IMR-90 (cell line): ENCODE data around the gene TSEN54. TPM values are rescaled to one million over a fixed set of nuclear protein-coding genes. Genes with fewer than 3 reads are reported as not detected.

Source experiments
- ATAC-seq: fragments of 200-7000 bp; cut with Tn5 transposase; 2 replicates; pipeline ENCODE4 v1.9.1; 2020; ENCODE audit warnings: low read depth, mild to moderate bottlenecking, moderate library complexity
- BruUV-seq: library from RNA; stranded (reverse); fragments of 400-500 nt; replicated peaks from 2 replicates; lab custom pipeline; 2021; lab: Mats Ljungman, UMichigan
- CTCF ChIA-PET: fragments of 300-600 bp; formaldehyde crosslinking; extraction: SDS; loops from one replicate; lab custom pipeline; 2021; ENCODE audit warnings: antibody characterized with exemption; lab: Yijun Ruan, JAX
- POLR2A ChIA-PET: fragments of 300-600 bp; sonication (Branson Sonifier 250); formaldehyde crosslinking; loops from one replicate; lab custom pipeline; 2022; ENCODE audit warnings: antibody characterized with exemption; ENCODE audit not compliant: unreplicated experiment; lab: Charles Lee
- DNase-seq: peaks from one replicate; pipeline ENCODE4 v3.0.0; 2013
- H2AFZ ChIP-seq: replicated peaks from 2 replicates; pipeline ENCODE3; 2013; ENCODE audit warnings: low read length, mild to moderate bottlenecking; ENCODE audit not compliant: poor library complexity
- H2AK5ac ChIP-seq: 2 replicates; pipeline ENCODE4 v1.6.1; 2013; ENCODE audit warnings: low read depth, low read length, inconsistent platforms
- H2AK9ac ChIP-seq: replicated peaks from 2 replicates; pipeline ENCODE3; 2013; ENCODE audit warnings: mild to moderate bottlenecking, low read depth, low read length, moderate library complexity; ENCODE audit not compliant: poor library complexity
- H2BK120ac ChIP-seq: 2 replicates; pipeline ENCODE4 v1.6.1; 2013; ENCODE audit warnings: low read depth, low read length, inconsistent platforms
- H2BK15ac ChIP-seq: 3 replicates; pipeline ENCODE4 v1.6.1; 2013; ENCODE audit warnings: low read depth, low read length, inconsistent platforms
- H2BK20ac ChIP-seq: 2 replicates; pipeline ENCODE4 v1.6.1; 2013; ENCODE audit warnings: low read depth, mild to moderate bottlenecking, inconsistent platforms, low read length, moderate library complexity
- H2BK5ac ChIP-seq: 2 replicates; pipeline ENCODE4 v1.6.1; 2013; ENCODE audit warnings: mild to moderate bottlenecking, low read depth, low read length, inconsistent platforms; ENCODE audit not compliant: poor library complexity, severe bottlenecking
- H3K14ac ChIP-seq: replicated peaks from 2 replicates; pipeline ENCODE4 v1.6.1; 2013; ENCODE audit warnings: low read depth, low read length, inconsistent platforms
- H3K18ac ChIP-seq: 2 replicates; pipeline ENCODE4 v1.6.1; 2013; ENCODE audit warnings: low read depth, low read length, control low read depth
- H3K23ac ChIP-seq: 2 replicates; pipeline ENCODE4 v1.6.1; 2013; ENCODE audit warnings: low read depth, low read length, inconsistent platforms
- H3K27ac ChIP-seq: 2 replicates; pipeline ENCODE4 v1.5.1; 2013; ENCODE audit warnings: mild to moderate bottlenecking, control low read depth, low read length; ENCODE audit not compliant: insufficient read depth
- H3K27me3 ChIP-seq: 2 replicates; pipeline ENCODE4 v1.6.1; 2013; ENCODE audit warnings: low read length; ENCODE audit not compliant: control insufficient read depth, insufficient read depth
- H3K36me3 ChIP-seq: 2 replicates; pipeline ENCODE4 v1.6.1; 2013; ENCODE audit warnings: low read length, mixed read lengths; ENCODE audit not compliant: control insufficient read depth, insufficient read depth
- H3K4ac ChIP-seq: 2 replicates; pipeline ENCODE4 v1.6.1; 2013; ENCODE audit warnings: low read depth, low read length, inconsistent platforms
- H3K4me1 ChIP-seq: 2 replicates; pipeline ENCODE4 v1.6.1; 2013; ENCODE audit warnings: low read length, mixed read lengths; ENCODE audit not compliant: control insufficient read depth, insufficient read depth
- H3K4me2 ChIP-seq: 2 replicates; pipeline ENCODE4 v1.6.1; 2013; ENCODE audit warnings: low read depth, mild to moderate bottlenecking, control low read depth, low read length, moderate library complexity
- H3K4me3 ChIP-seq: 2 replicates; pipeline ENCODE4 v1.5.1; 2013; ENCODE audit warnings: low read depth, mild to moderate bottlenecking, control low read depth, low read length, moderate library complexity; ENCODE audit not compliant: insufficient read depth
- H3K56ac ChIP-seq: 2 replicates; pipeline ENCODE4 v1.6.1; 2013; ENCODE audit warnings: low read length, inconsistent platforms; ENCODE audit not compliant: insufficient read depth; ENCODE audit errors: extremely low read depth
- H3K79me1 ChIP-seq, 2 experiments: 2 replicates each; pipeline ENCODE4 v1.6.1; 2013; ENCODE audit warnings: low read length in 2 of 2, inconsistent platforms in 1 of 2, low read depth in 1 of 2
- H3K9ac ChIP-seq: 2 replicates; pipeline ENCODE4 v1.6.1; 2013; ENCODE audit warnings: low read depth, low read length, control low read depth
- H3K9me1 ChIP-seq: 2 replicates; pipeline ENCODE4 v1.6.1; 2013; ENCODE audit warnings: low read length, inconsistent platforms; ENCODE audit not compliant: insufficient read depth
- H3K9me3 ChIP-seq: 2 replicates; pipeline ENCODE4 v1.6.1; 2013; ENCODE audit warnings: low read length; ENCODE audit not compliant: control insufficient read depth, insufficient read depth
- H4K20me1 ChIP-seq: 2 replicates; pipeline ENCODE4 v1.6.1; 2013; ENCODE audit warnings: low read length, inconsistent platforms; ENCODE audit not compliant: insufficient read depth
- H4K5ac ChIP-seq: 2 replicates; pipeline ENCODE4 v1.6.1; 2013; ENCODE audit warnings: mild to moderate bottlenecking, low read depth, low read length, control low read depth
- H4K8ac ChIP-seq, 2 experiments: 2 replicates each; pipeline ENCODE4 v1.6.1; 2013; ENCODE audit warnings: low read depth in 2 of 2, low read length in 2 of 2, control low read depth in 1 of 2, inconsistent platforms in 1 of 2
- H4K91ac ChIP-seq: 2 replicates; pipeline ENCODE4 v1.6.1; 2013; ENCODE audit warnings: low read depth, low read length, inconsistent platforms; ENCODE audit not compliant: insufficient read depth
- BHLHE40 ChIP-seq: fragments of 150-350 bp; IDR thresholded peaks from 2 replicates; pipeline ENCODE4 v1.6.1; 2016; ENCODE audit warnings: mild to moderate bottlenecking, low read depth, low read length
- CEBPB ChIP-seq: IDR thresholded peaks from 2 replicates; pipeline ENCODE4 v1.6.1; 2012; ENCODE audit warnings: low read depth, low read length, improper control_type of control experiment
- CHD1 ChIP-seq: IDR thresholded peaks from 2 replicates; pipeline ENCODE4 v1.6.1; 2012; ENCODE audit warnings: low read depth, low read length, improper control_type of control experiment
- FOS ChIP-seq: fragments of 150-350 bp; IDR thresholded peaks from 2 replicates; pipeline ENCODE4 v1.6.1; 2016; ENCODE audit warnings: low read depth, low read length
- MAFK ChIP-seq: IDR thresholded peaks from 2 replicates; pipeline ENCODE4 v1.6.1; 2012; ENCODE audit warnings: low read depth, low read length, improper control_type of control experiment
- MAZ ChIP-seq: IDR thresholded peaks from 2 replicates; pipeline ENCODE4 v1.6.1; 2012; ENCODE audit warnings: low read depth, mild to moderate bottlenecking, low read length, improper control_type of control experiment, moderate library complexity, borderline replicate concordance
- MXI1 ChIP-seq: IDR thresholded peaks from 2 replicates; pipeline ENCODE4 v1.6.1; 2012; ENCODE audit warnings: low read depth, mild to moderate bottlenecking, low read length, moderate library complexity, borderline replicate concordance
- NFE2L2 ChIP-seq: fragments of 150-350 bp; IDR thresholded peaks from 2 replicates; pipeline ENCODE4 v1.6.1; 2016; ENCODE audit warnings: low read depth, mild to moderate bottlenecking, low read length
- POLR2A ChIP-seq: IDR thresholded peaks from 2 replicates; pipeline ENCODE4 v1.6.1; 2012; ENCODE audit warnings: mild to moderate bottlenecking, low read depth, low read length
- RAD21 ChIP-seq: IDR thresholded peaks from 2 replicates; pipeline ENCODE4 v1.6.1; 2012; ENCODE audit warnings: low read length, improper control_type of control experiment
- RCOR1 ChIP-seq: IDR thresholded peaks from 2 replicates; pipeline ENCODE4 v1.6.1; 2012; ENCODE audit warnings: mild to moderate bottlenecking, low read length, improper control_type of control experiment; ENCODE audit not compliant: insufficient replicate concordance
- RFX5 ChIP-seq: IDR thresholded peaks from 2 replicates; pipeline ENCODE4 v1.8.0; 2012; ENCODE audit warnings: low read depth, mild to moderate bottlenecking, low read length, moderate library complexity
- SMC3 ChIP-seq: fragments of 150-350 bp; IDR thresholded peaks from 2 replicates; pipeline ENCODE4 v1.6.1; 2016; ENCODE audit warnings: low read depth, mild to moderate bottlenecking, antibody characterized with exemption, low read length, moderate library complexity
- WGBS, 2 experiments: methylation state at CpG; one replicate each; pipeline versions ENCODE4 v1.1.5 to v1.1.7; 2013; ENCODE audit warnings: missing lambda C conversion rate in 2 of 2; ENCODE audit not compliant: insufficient read length in 1 of 2; ENCODE audit errors: extremely low coverage in 2 of 2; 5-methylcytosine and 5-hydroxymethylcytosine counted together
- dilution Hi-C: fragments of 300-500 bp; cut with HindIII; formaldehyde crosslinking; loops from one replicate; pipeline ENCODE4 v1.14.3; 2018; ENCODE audit warnings: low sequenced_read_pairs; ENCODE audit not compliant: unreplicated experiment
- in situ Hi-C: fragments of 300-500 bp; cut with MboI; formaldehyde crosslinking; loops from 3 replicates; pipeline ENCODE4 v1.14.3; 2019; ENCODE audit warnings: low sequenced_read_pairs, inconsistent platforms, mixed read lengths
- intact Hi-C: fragments of 100-400 bp; cut with micrococcal nuclease; formaldehyde crosslinking; loops from 2 replicates; pipeline ENCODE4 v1.10.0; 2022
- polyA plus RNA-seq, 3 experiments: library from polyadenylated mRNA; depleted of rRNA; stranded (reverse); fragments of >200 nt; gene quantifications; 2 replicates each; pipeline ENCODE4 v1.2.3, GENCODE V29; 2012; ENCODE audit warnings: low replicate concordance in 1 of 3
- total RNA-seq: library from RNA; depleted of rRNA; stranded (reverse); fragments of >200 nt; gene quantifications from 2 replicates; pipeline ENCODE4 v1.2.3, GENCODE V29; 2012
- TF ChIP-seq, protein P1 (sequence below): fragments of 150-350 bp; IDR thresholded peaks from 2 replicates; pipeline ENCODE4 v1.6.1; 2016; ENCODE audit warnings: low read depth, mild to moderate bottlenecking, low read length, moderate library complexity, borderline replicate concordance
- TF ChIP-seq, protein P2 (sequence below): fragments of 150-350 bp; IDR thresholded peaks from 2 replicates; pipeline ENCODE4 v1.6.1; 2017; ENCODE audit warnings: mild to moderate bottlenecking, antibody characterized with exemption, low read length, low read depth
- TF ChIP-seq, protein P3 (sequence below): conservative IDR thresholded peaks from 2 replicates; pipeline ENCODE4 v1.5.1; 2012; ENCODE audit warnings: mild to moderate bottlenecking, low read depth, low read length, improper control_type of control experiment

Gene TSEN54
- total and polyA plus RNA-seq, 2 of the 4 experiments (the other 2 are of a cell fraction) = 7.2 to 14.9 TPM

GRCh38 chr17:75474736-75475135 is 41.6 kb upstream of the TSEN54 start:
- H3K79me1 ChIP-seq = peaks cover 9 to 46% of the 10 kb centered on the region in 2 experiments; a peak in 3 of 4 replicates
- H2BK5ac ChIP-seq = no peak overlapping the region
- CTCF ChIA-PET = no interaction called here
- peaks cover 19% of the 10 kb centered on the region; the same call in 1 of the 2 replicates for H3K36me3 ChIP-seq
- intact Hi-C loops (no loop called here), dilution Hi-C loops (no loop called here), in situ Hi-C loops (no loop called here)
- no peak for ATAC-seq
- H2AK9ac ChIP-seq = no peak overlapping the region
- no peak overlapping the region for H3K4me3 ChIP-seq
- no CpG with 5 or more reads among the region's 6 CpGs for WGBS, 2 experiments
- H4K20me1 ChIP-seq = peaks cover 24% of the 10 kb centered on the region
- H2AFZ ChIP-seq = no peak overlapping the region
- POLR2A ChIA-PET = no interaction called here
- H2BK15ac ChIP-seq = no peak overlapping the region
- no peak overlapping the region for H3K14ac ChIP-seq
- no peak overlapping the region for H3K18ac ChIP-seq
- H4K91ac ChIP-seq = no peak overlapping the region
- DNase-seq = no peak
- no peak overlapping the region for H3K27ac ChIP-seq
- H2BK20ac ChIP-seq = no peak overlapping the region
- TF ChIP-seq, protein P1, sequence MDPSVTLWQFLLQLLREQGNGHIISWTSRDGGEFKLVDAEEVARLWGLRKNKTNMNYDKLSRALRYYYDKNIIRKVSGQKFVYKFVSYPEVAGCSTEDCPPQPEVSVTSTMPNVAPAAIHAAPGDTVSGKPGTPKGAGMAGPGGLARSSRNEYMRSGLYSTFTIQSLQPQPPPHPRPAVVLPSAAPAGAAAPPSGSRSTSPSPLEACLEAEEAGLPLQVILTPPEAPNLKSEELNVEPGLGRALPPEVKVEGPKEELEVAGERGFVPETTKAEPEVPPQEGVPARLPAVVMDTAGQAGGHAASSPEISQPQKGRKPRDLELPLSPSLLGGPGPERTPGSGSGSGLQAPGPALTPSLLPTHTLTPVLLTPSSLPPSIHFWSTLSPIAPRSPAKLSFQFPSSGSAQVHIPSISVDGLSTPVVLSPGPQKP = no peak
- TF ChIP-seq MAFK = no peak
- TF ChIP-seq, protein P2, sequence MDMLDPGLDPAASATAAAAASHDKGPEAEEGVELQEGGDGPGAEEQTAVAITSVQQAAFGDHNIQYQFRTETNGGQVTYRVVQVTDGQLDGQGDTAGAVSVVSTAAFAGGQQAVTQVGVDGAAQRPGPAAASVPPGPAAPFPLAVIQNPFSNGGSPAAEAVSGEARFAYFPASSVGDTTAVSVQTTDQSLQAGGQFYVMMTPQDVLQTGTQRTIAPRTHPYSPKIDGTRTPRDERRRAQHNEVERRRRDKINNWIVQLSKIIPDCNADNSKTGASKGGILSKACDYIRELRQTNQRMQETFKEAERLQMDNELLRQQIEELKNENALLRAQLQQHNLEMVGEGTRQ = no peak
- no peak for TF ChIP-seq MXI1
- no peak for TF ChIP-seq NFE2L2
- TF ChIP-seq RFX5 = no peak
- no peak for TF ChIP-seq SMC3
- no peak for TF ChIP-seq RAD21
- TF ChIP-seq BHLHE40 = no peak
- no peak for TF ChIP-seq MAZ
- TF ChIP-seq, protein P3, sequence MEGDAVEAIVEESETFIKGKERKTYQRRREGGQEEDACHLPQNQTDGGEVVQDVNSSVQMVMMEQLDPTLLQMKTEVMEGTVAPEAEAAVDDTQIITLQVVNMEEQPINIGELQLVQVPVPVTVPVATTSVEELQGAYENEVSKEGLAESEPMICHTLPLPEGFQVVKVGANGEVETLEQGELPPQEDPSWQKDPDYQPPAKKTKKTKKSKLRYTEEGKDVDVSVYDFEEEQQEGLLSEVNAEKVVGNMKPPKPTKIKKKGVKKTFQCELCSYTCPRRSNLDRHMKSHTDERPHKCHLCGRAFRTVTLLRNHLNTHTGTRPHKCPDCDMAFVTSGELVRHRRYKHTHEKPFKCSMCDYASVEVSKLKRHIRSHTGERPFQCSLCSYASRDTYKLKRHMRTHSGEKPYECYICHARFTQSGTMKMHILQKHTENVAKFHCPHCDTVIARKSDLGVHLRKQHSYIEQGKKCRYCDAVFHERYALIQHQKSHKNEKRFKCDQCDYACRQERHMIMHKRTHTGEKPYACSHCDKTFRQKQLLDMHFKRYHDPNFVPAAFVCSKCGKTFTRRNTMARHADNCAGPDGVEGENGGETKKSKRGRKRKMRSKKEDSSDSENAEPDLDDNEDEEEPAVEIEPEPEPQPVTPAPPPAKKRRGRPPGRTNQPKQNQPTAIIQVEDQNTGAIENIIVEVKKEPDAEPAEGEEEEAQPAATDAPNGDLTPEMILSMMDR = no peak
- TF ChIP-seq FOS = no peak
- TF ChIP-seq CEBPB = no peak
- TF ChIP-seq CHD1 = no peak
- no peak for TF ChIP-seq POLR2A
- no peak for TF ChIP-seq RCOR1
- H3K4ac ChIP-seq = no peak overlapping the region
- H3K9me3 ChIP-seq = no peaks in the 10 kb centered on the region
- no TSS peak for BruUV-seq
- no peak overlapping the region for H3K23ac ChIP-seq
- no peak overlapping the region for H3K4me2 ChIP-seq
- no peaks in the 10 kb centered on the region for H3K27me3 ChIP-seq
- no peak overlapping the region for H3K56ac ChIP-seq
- no peak overlapping the region for H2BK120ac ChIP-seq
- no peak overlapping the region for H4K5ac ChIP-seq
- no peak overlapping the region for H2AK5ac ChIP-seq
- H3K4me1 ChIP-seq = peaks cover 10% of the 10 kb centered on the region
- H4K8ac ChIP-seq = no peak overlapping the region
- peaks cover 4% of the 10 kb centered on the region; the same call in 1 of the 2 replicates for H3K9me1 ChIP-seq
- H3K9ac ChIP-seq = no peak overlapping the region
